ENCODE results near the gene STIMATE.
A peak's percentile ranks its signal among the peaks of the same experiment; 100 is the strongest.

STIMATE gene

GRCh38 chr3:52835766-52836470 is 61.4 kb downstream of the STIMATE start:
- no peak for DNase-seq (ENCODE audit: low read depth)
- TF ChIP-seq MYC (IDR thresholded peaks at IDR 0.05; ENCODE audit: low read depth, low read length) = no peak
- TF ChIP-seq MAX (IDR thresholded peaks at IDR 0.05; ENCODE audit: low read depth, low read length) = no peak
- TF ChIP-seq POLR2A (IDR thresholded peaks at IDR 0.05; ENCODE audit: extremely low read depth, insufficient read length) = no peak
- no peak for TF ChIP-seq CTCF (IDR thresholded peaks at IDR 0.05; ENCODE audit: low read depth, low read length)
- H3K4me3 ChIP-seq (ENCODE audit: low read depth, low read length) = no peak overlapping the region

GRCh38 chr3:52834871-52835501 is 62.4 kb downstream of the STIMATE start, which contains the start of gene MUSTN1:
Gene MUSTN1, minus strand, starts transcription at chr3:52835019. Its CDS starts 71 bp downstream, at chr3:52834948.
- peak; percentile 17 for DNase-seq (ENCODE audit: low read depth)
- H3K4me3 ChIP-seq (ENCODE audit: low read depth, low read length) = no peak within 1 kb of the TSS
- TF ChIP-seq POLR2A (IDR thresholded peaks at IDR 0.05; ENCODE audit: extremely low read depth, insufficient read length) (no peak), MAX (IDR thresholded peaks at IDR 0.05; ENCODE audit: low read depth, low read length) (no peak), MYC (IDR thresholded peaks at IDR 0.05; ENCODE audit: low read depth, low read length) (no peak)

GRCh38 chr3:52833202-52833601 is 64.1 kb downstream of the STIMATE start:
- TF ChIP-seq POLR2A (IDR thresholded peaks at IDR 0.05; ENCODE audit: extremely low read depth, insufficient read length) = no peak
- no peak for DNase-seq (ENCODE audit: low read depth)
- no peak overlapping the region for H3K4me3 ChIP-seq (ENCODE audit: low read depth, low read length)

GRCh38 chr3:52831500-52832301 is 65.6 kb downstream of the STIMATE start:
- DNase-seq (ENCODE audit: low read depth) = peak; percentile 58
- no peak overlapping the region for H3K4me3 ChIP-seq (ENCODE audit: low read depth, low read length)
- TF ChIP-seq CTCF (IDR thresholded peaks at IDR 0.05; ENCODE audit: low read depth, low read length) = no peak
- no peak for TF ChIP-seq POLR2A (IDR thresholded peaks at IDR 0.05; ENCODE audit: extremely low read depth, insufficient read length)
- no peak for TF ChIP-seq MYC (IDR thresholded peaks at IDR 0.05; ENCODE audit: low read depth, low read length)
- TF ChIP-seq MAX (IDR thresholded peaks at IDR 0.05; ENCODE audit: low read depth, low read length) = no peak

- no peak for TF ChIP-seq CTCF (IDR thresholded peaks at IDR 0.05; ENCODE audit: low read depth, low read length)
- no peak for TF ChIP-seq POLR2A (IDR thresholded peaks at IDR 0.05; ENCODE audit: extremely low read depth, insufficient read length)
- TF ChIP-seq MYC (IDR thresholded peaks at IDR 0.05; ENCODE audit: low read depth, low read length) = no peak
- TF ChIP-seq MAX (IDR thresholded peaks at IDR 0.05; ENCODE audit: low read depth, low read length) = no peak
- DNase-seq (ENCODE audit: low read depth) = no peak
- H3K4me3 ChIP-seq (ENCODE audit: low read depth, low read length) = no peak within 1 kb of the TSS
These were observed 66.7 kb downstream of the STIMATE start, which contains the start of gene ITIH4 for GRCh38 chr3:52830535-52831258. Gene ITIH4, minus strand, starts transcription at chr3:52830672. Its CDS starts 30 bp downstream, at chr3:52830642.

GRCh38 chr3:52829906-52830463 is 67.4 kb downstream of the STIMATE start:
- no peak for TF ChIP-seq MYC (IDR thresholded peaks at IDR 0.05; ENCODE audit: low read depth, low read length)
- TF ChIP-seq MAX (IDR thresholded peaks at IDR 0.05; ENCODE audit: low read depth, low read length) = no peak
- no peak for TF ChIP-seq CTCF (IDR thresholded peaks at IDR 0.05; ENCODE audit: low read depth, low read length)
- TF ChIP-seq POLR2A (IDR thresholded peaks at IDR 0.05; ENCODE audit: extremely low read depth, insufficient read length) = no peak
- DNase-seq (ENCODE audit: low read depth) = peak; percentile 59

More at GRCh38 chr3:52829906-52830463, 67.4 kb downstream of the STIMATE start:
- no peak overlapping the region for H3K4me3 ChIP-seq (ENCODE audit: low read depth, low read length)

Data from NB4 (cell line).